ENCODE measurements around the gene MTREX. TPM values are rescaled to one million over a fixed set of nuclear protein-coding genes. Genes with fewer than 3 reads are reported as not detected.
A peak's percentile ranks its signal among the peaks of the same experiment; 100 is the strongest.

The MTREX gene
- total RNA-seq, 1 donor from 2014 or later = 68.0 TPM

GRCh38 chr5:55320571-55320970 is 12.8 kb downstream of the MTREX start:
- H3K27ac ChIP-seq = no peak overlapping the region
- no peak overlapping the region for H3K4me3 ChIP-seq
- DNase-seq (ENCODE audit: extremely low spot score in 2 of 2) = no peak
- H3K36me3 ChIP-seq = peaks cover 0 to 2% of the 10 kb centered on the region in 2 donors
- no peaks in the 10 kb centered on the region for H3K27me3 ChIP-seq
- no peak for TF ChIP-seq POLR2AphosphoS5 (IDR thresholded peaks at IDR 0.05; ENCODE audit: insufficient read depth in 1 of 2, low read depth in 1 of 2)
- TF ChIP-seq POLR2A (IDR thresholded peaks at IDR 0.05) = no peak
- TF ChIP-seq CTCF (IDR thresholded peaks at IDR 0.05) = no peak
- no peaks in the 10 kb centered on the region for H3K9me3 ChIP-seq
- intact Hi-C loops (cut with DNase I) = no loop called here
- H3K4me1 ChIP-seq = no peaks in the 10 kb centered on the region

GRCh38 chr5:55324006-55324405 is 16.2 kb downstream of the MTREX start:
- Histone ChIP-seq H3K9me3 (no peaks in the 10 kb centered on the region), H3K4me1 (no peaks in the 10 kb centered on the region), H3K4me3 (no peak overlapping the region), H3K27ac (no peak overlapping the region), H3K27me3 (no peaks in the 10 kb centered on the region), H3K36me3 (peaks cover 0 to 10% of the 10 kb centered on the region in 2 donors)
- TF ChIP-seq POLR2AphosphoS5 (IDR thresholded peaks at IDR 0.05; ENCODE audit: insufficient read depth in 1 of 2, low read depth in 1 of 2) (no peak), POLR2A (IDR thresholded peaks at IDR 0.05) (no peak), CTCF (IDR thresholded peaks at IDR 0.05) (no peak)
- DNase-seq (ENCODE audit: extremely low spot score in 2 of 2) = no peak
- intact Hi-C loops (cut with DNase I) = no loop called here

DNA sequence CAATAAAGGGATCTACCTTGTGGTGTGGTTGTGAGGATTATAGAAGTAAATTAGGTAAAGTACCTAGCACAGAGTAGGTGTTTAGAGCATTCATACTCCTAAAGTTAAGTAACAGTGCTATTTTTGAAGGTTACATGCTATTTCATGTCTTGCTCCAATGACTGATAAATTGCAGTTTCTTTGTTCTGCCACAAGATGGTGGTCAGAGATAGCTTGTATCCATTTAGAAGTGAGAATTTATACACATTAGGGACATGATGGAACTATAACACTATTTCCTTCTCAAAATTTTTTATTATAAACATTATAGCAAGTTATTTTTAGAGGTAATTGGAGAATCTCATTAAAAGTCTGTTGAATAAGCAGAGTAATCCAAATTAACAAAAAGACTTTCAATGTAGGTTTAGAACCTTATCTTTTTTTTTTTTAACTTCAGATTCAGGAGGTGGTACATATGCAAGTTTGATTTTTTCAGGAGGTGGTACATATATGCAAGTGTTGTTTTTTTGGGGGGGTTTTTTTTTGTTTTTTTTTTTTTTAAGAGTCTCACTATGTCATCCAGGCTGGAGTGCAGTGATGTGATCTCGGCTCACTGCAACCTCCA is 17.1 kb downstream of the MTREX start:
- TF ChIP-seq POLR2AphosphoS5 (IDR thresholded peaks at IDR 0.05; ENCODE audit: insufficient read depth in 1 of 2, low read depth in 1 of 2) = no peak
- no peak for TF ChIP-seq POLR2A (IDR thresholded peaks at IDR 0.05)
- peak in 1 of 3 experiments; percentile 64 for TF ChIP-seq CTCF (IDR thresholded peaks at IDR 0.05)
- Histone ChIP-seq H3K4me1 (no peaks in the 10 kb centered on the region), H3K4me3 (no peak overlapping the region), H3K36me3 (peaks cover 0 to 10% of the 10 kb centered on the region in 2 donors), H3K27me3 (no peaks in the 10 kb centered on the region), H3K9me3 (no peaks in the 10 kb centered on the region), H3K27ac (no peak overlapping the region)
- intact Hi-C loops (cut with DNase I) = no loop called here
- no peak for DNase-seq (ENCODE audit: extremely low spot score in 2 of 2)

GRCh38 chr5:55325621-55326020 is 17.8 kb downstream of the MTREX start:
- intact Hi-C loops (cut with DNase I) = no loop called here
- no peaks in the 10 kb centered on the region for H3K27me3 ChIP-seq
- H3K27ac ChIP-seq = no peak overlapping the region
- peaks cover 0 to 10% of the 10 kb centered on the region in 2 donors for H3K36me3 ChIP-seq
- H3K4me3 ChIP-seq = no peak overlapping the region
- no peak for DNase-seq (ENCODE audit: extremely low spot score in 2 of 2)
- no peaks in the 10 kb centered on the region for H3K4me1 ChIP-seq
- no peaks in the 10 kb centered on the region for H3K9me3 ChIP-seq
- TF ChIP-seq POLR2AphosphoS5 (IDR thresholded peaks at IDR 0.05; ENCODE audit: insufficient read depth in 1 of 2, low read depth in 1 of 2) (no peak), POLR2A (IDR thresholded peaks at IDR 0.05) (no peak), CTCF (IDR thresholded peaks at IDR 0.05) (no peak)

DNA sequence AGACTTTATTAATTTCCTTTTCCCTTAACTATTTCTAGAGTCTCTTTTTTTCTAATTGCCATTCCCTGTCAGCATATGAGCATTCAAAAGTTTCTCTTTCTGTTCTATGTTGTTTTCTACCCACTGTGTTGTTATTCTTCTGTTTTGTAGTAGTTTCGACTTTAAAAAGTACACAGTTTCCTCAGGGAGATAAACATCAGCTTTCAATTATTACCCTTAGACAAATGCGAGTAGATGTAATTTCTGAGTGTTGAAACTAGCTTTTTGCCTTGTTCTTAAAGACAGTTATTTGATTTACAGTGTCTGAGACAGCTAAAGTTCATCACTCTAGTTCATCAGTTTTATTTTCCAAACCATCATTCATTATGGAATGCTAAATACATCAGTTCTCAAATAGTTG is 19.5 kb downstream of the MTREX start:
- no peak for TF ChIP-seq POLR2AphosphoS5 (IDR thresholded peaks at IDR 0.05; ENCODE audit: insufficient read depth in 1 of 2, low read depth in 1 of 2)
- TF ChIP-seq POLR2A (IDR thresholded peaks at IDR 0.05) = no peak
- TF ChIP-seq CTCF (IDR thresholded peaks at IDR 0.05) = no peak
- H3K36me3 ChIP-seq = peaks cover 0 to 10% of the 10 kb centered on the region in 2 donors
- intact Hi-C loops (cut with DNase I) = no loop called here

More for the DNA sequence above, 19.5 kb downstream of the MTREX start:
- Histone ChIP-seq H3K9me3 (no peaks in the 10 kb centered on the region), H3K4me1 (no peaks in the 10 kb centered on the region), H3K27me3 (no peaks in the 10 kb centered on the region), H3K27ac (no peak overlapping the region), H3K4me3 (no peak overlapping the region)
- no peak for DNase-seq (ENCODE audit: extremely low spot score in 2 of 2)

Data from vagina (tissue), 2 donors.